Measurements from ENCODE around the gene TRIO. TPM values are rescaled to one million over a fixed set of nuclear protein-coding genes. Genes with fewer than 3 reads are reported as not detected.

Gene TRIO
- total RNA-seq: 31.2 and 59.8 TPM in 2 replicates

DNA sequence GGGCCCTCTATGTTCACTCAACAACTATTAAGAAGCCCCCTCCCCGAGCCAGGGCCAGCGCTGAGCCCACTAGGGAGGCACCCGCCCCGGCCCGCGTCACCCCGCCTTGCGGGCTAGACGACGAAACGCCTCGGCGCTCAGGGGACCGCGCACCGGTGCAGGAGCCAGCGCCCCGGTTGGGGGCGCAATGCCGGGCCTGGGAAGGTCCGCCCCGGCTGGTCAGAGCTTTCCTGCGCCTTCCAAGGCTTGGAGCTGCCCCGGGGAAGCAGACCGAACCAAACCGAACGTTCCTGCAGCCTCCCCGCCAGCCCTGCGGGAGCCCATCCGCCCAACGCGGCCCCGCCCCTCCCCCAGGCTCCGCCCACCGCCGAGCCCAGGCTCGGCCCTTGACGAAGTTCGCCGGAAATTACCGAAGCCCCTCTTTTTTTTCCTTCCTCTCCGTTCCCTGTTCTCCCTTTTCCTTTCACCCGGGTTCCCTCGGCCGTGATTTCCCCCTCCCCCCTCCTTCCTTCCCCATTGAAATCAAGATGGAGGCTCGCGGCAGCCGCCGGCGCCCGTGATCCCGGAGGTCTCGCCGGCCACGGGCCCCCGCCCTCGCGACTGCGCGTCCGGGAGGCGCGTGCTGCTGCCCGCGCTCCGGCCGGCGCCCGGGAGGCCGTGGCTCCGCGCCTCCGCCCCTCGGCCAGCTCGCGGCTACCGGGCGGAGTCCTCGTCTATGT is at the start of gene TRIO:
Gene TRIO, plus strand, starts transcription at position 516 of the 719 bp plus-strand sequence. CDS start 384 bp downstream, outside the sequence.

Other genes starting within 250 kb of the TRIO start
- gene DNAH5, start 198.7 kb upstream of the TRIO start, total RNA-seq: 0.49 TPM in 1 of 2 replicates, not detected in the other